ENCODE data around the gene ADSS1. TPM values are rescaled to one million over a fixed set of nuclear protein-coding genes. Genes with fewer than 3 reads are reported as not detected.

Gene ADSS1
- total and polyA plus RNA-seq, 9 donors: 31.3 to 78.5 (median 56.9) TPM

DNA sequence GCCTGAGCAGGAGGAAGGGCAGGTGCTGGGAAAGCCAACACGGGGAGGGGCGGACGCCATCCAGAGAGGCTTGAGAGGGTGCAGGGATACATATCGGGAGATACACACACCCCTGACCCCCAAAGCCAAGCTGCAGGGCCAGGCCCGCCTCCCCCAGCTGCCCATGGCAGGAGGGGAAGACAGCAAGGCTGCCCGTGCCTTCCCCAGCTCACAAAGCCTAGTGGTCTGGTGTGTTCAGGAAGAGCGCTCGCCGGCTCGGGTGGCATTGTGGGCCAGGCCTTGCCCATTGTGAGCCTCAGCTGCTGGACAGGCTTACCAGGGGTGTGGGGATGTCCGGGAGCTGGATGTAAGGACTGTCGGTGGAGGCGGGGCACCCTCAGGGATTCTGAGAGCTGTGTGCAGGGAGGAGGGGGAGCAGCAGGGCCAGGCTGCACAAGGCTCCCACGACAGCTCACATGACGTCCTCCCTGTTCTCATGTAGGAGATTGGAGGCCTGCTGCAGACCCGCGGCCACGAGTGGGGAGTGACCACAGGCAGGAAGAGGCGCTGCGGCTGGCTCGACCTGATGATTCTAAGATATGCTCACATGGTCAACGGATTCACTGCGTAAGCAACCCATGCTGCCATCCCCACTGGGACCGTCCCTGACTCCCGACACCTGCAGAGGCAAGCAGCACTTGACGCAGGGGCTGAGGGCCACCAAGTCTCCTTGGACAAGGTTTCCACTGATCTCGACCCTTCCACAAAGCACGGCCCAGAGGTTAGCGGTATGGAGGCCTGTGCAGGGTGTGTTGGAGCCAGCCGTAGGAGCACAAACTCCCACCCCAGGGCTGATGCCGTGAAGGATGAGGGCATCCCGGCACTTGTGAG is 18.8 kb downstream of the ADSS1 start:
- Histone ChIP-seq H3K9me3 (replicated peaks; ENCODE audit: control insufficient read depth, low read depth, low read length) (no peaks in the 10 kb centered on the region), H3K4me3 (ENCODE audit: low read length) (no peak overlapping the region), H3K27ac (ENCODE audit: low read length) (no peak overlapping the region), H3K4me1 (ENCODE audit: control insufficient read depth, insufficient read depth, low read length) (peaks cover 9% of the 10 kb centered on the region), H3K27me3 (ENCODE audit: control insufficient read depth, insufficient read depth, low read length) (no peaks in the 10 kb centered on the region), H3K36me3 (ENCODE audit: control insufficient read depth, insufficient read depth, low read length) (peaks cover 59% of the 10 kb centered on the region)
- DNase-seq: no peak
- WGBS (ENCODE audit: insufficient coverage): 82% methylated on average over 28 of the region's 32 CpGs

DNA sequence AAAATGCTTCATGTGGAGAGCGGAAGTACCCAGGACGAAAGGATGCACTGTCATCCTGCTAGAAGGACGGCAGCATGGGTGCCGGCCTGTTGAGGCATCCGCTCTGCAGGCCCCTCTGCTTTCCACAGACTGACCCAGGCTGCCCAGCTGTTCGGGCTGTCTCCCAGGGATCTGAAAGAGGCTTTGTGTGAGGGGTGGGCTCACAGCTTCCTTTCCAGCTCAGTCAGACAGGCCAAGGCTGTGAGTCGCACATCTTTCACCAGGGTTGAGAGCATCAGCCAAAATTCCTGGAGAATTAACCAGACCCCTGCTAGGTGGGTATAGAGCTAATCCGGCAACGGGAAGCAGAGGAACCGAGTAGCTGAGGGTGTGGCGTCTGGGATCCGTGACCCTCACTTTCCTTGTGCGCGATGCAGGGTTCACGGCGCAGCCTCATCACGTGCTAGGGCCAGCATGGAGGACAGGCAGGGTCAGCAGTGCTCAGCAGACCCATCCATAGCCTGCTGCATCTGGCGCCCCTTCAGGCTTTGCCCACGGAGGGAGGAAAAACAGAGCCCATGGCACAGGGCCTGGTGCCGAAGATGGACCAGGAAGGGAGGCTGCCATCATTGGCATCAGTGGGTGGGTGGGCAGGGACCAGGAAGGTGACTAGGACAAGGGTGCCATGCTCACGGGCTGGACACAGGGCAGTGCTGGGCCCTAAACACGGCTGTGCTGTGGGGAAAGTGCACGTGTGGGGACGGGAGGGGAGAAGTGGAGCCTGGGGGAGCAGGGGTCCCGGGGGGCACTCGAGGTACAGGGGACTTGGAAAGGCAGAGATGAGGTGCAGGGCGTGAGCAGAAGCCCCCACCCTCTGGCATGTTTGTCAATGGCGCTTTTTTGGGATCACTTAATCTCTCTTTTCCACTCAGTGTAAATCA is 19.7 kb downstream of the ADSS1 start:
- no peaks in the 10 kb centered on the region for H3K27me3 ChIP-seq (ENCODE audit: control insufficient read depth, insufficient read depth, low read length)
- H3K9me3 ChIP-seq (replicated peaks; ENCODE audit: control insufficient read depth, low read depth, low read length): no peaks in the 10 kb centered on the region
- H3K4me1 ChIP-seq (ENCODE audit: control insufficient read depth, insufficient read depth, low read length): peaks cover 18% of the 10 kb centered on the region
- no peak for DNase-seq
- no peak overlapping the region for H3K4me3 ChIP-seq (ENCODE audit: low read length)
- WGBS (ENCODE audit: insufficient coverage): 88% methylated on average over 26 of the region's 28 CpGs
- peaks cover 59% of the 10 kb centered on the region for H3K36me3 ChIP-seq (ENCODE audit: control insufficient read depth, insufficient read depth, low read length)
- no peak overlapping the region for H3K27ac ChIP-seq (ENCODE audit: low read length)

DNA sequence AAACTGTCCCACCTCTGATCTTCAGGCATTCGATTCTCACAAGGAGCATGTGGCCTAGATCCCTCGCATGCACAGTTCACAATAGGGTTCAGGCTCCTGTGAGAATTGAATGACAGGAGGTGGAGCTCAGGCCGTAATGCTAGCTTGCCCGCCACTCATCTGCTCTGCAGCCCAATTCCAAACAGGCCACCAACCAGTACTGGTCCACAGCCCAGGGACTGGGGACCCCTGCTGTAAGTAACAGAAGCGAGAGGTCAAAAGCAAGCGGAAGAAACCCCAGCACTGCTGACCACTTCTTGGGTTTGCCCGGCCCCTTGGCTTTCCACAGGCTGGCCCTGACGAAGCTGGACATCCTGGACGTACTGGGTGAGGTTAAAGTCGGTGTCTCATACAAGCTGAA is 20.5 kb downstream of the ADSS1 start:
- H3K9me3 ChIP-seq (replicated peaks; ENCODE audit: control insufficient read depth, low read depth, low read length): no peaks in the 10 kb centered on the region
- no peaks in the 10 kb centered on the region for H3K27me3 ChIP-seq (ENCODE audit: control insufficient read depth, insufficient read depth, low read length)
- H3K36me3 ChIP-seq (ENCODE audit: control insufficient read depth, insufficient read depth, low read length): peaks cover 52% of the 10 kb centered on the region
- no peak for DNase-seq
- peaks cover 26% of the 10 kb centered on the region for H3K4me1 ChIP-seq (ENCODE audit: control insufficient read depth, insufficient read depth, low read length)
- H3K4me3 ChIP-seq (ENCODE audit: low read length): no peak overlapping the region
- WGBS (ENCODE audit: insufficient coverage): 94% methylated on average over 9 of the region's 10 CpGs
- H3K27ac ChIP-seq (ENCODE audit: low read length): no peak overlapping the region

DNA sequence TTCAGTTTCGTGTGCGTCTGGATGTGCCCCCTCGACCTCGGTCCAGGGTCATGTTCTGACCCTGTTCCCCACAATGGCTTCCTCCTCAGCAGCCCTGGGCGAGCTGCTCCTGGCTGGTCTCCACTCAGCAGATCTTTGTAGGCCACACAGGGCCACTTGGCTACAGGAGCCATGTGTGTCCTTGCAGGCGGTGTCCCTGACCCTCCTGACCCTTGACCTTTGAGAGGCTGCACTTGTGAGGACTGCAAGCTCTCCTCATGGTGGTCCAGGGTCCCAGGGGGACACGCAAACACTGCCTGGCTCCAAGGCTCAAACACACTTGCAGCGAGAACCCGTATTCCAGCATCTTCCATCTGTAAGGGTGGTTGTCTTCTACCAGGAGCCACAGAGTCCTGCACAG is 21.4 kb downstream of the ADSS1 start:
- H3K9me3 ChIP-seq (replicated peaks; ENCODE audit: control insufficient read depth, low read depth, low read length): no peaks in the 10 kb centered on the region
- 90% methylated on average over 9 of the region's 9 CpGs for WGBS (ENCODE audit: insufficient coverage)
- no peak for DNase-seq
- no peak overlapping the region for H3K27ac ChIP-seq (ENCODE audit: low read length)
- H3K27me3 ChIP-seq (ENCODE audit: control insufficient read depth, insufficient read depth, low read length): no peaks in the 10 kb centered on the region
- no peak overlapping the region for H3K4me3 ChIP-seq (ENCODE audit: low read length)
- H3K4me1 ChIP-seq (ENCODE audit: control insufficient read depth, insufficient read depth, low read length): peaks cover 33% of the 10 kb centered on the region
- peaks cover 46% of the 10 kb centered on the region for H3K36me3 ChIP-seq (ENCODE audit: control insufficient read depth, insufficient read depth, low read length)

DNA sequence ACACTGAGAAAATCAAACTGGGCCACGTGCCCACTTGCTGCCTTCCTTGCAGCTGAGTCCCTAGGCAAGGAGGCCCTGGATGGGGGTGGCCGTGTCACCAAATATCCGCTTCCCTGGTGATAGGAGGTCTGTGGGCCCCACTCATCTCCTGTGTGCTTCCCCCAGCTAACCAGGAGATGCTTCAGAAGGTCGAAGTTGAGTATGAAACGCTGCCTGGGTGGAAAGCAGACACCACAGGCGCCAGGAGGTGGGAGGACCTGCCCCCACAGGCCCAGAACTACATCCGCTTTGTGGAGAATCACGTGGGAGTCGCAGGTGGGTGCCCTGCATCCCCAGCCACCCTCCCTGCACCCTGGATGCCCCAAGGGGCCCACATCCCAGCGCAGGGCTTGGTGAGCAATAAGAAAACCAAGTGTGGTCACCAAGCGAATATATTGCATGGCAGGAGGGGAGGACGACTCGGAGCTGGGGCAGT is 22.1 kb downstream of the ADSS1 start:
- H3K27ac ChIP-seq (ENCODE audit: low read length): no peak overlapping the region
- no peaks in the 10 kb centered on the region for H3K9me3 ChIP-seq (replicated peaks; ENCODE audit: control insufficient read depth, low read depth, low read length)
- 78% methylated on average over 9 of the region's 13 CpGs for WGBS (ENCODE audit: insufficient coverage)
- no peak overlapping the region for H3K4me3 ChIP-seq (ENCODE audit: low read length)
- H3K36me3 ChIP-seq (ENCODE audit: control insufficient read depth, insufficient read depth, low read length): peaks cover 40% of the 10 kb centered on the region
- no peak for DNase-seq
- H3K27me3 ChIP-seq (ENCODE audit: control insufficient read depth, insufficient read depth, low read length): no peaks in the 10 kb centered on the region
- H3K4me1 ChIP-seq (ENCODE audit: control insufficient read depth, insufficient read depth, low read length): peaks cover 33% of the 10 kb centered on the region

DNA sequence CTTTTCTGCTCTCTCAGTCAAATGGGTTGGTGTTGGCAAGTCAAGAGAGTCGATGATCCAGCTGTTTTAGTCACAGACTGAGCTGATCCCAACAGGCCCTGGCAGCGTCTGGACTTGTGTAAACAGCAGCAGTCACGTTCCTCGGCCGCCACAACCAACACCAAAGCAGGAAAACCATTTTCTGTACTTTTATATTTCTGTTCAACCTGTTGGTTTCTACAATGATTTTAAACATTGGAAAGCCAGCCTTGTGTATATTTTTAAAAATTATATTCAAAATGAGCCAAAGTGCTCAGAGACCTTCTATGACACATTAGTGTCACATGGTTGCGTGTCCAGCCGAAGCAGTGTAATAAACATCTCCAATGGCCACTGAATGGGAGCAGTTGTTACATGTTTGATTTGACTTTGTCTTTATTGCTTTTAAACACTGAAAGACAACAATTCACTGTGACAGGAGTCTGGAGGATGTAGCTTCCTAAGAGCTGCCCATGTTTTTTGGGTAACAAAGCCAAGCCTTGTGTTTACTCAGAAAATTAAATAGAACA is 23.0 kb downstream of the ADSS1 start:
- 13% methylated on average over 1 of the region's 7 CpGs for WGBS (ENCODE audit: insufficient coverage)
- Histone ChIP-seq H3K4me1 (ENCODE audit: control insufficient read depth, insufficient read depth, low read length) (peaks cover 34% of the 10 kb centered on the region), H3K9me3 (replicated peaks; ENCODE audit: control insufficient read depth, low read depth, low read length) (no peaks in the 10 kb centered on the region), H3K4me3 (ENCODE audit: low read length) (no peak overlapping the region), H3K27me3 (ENCODE audit: control insufficient read depth, insufficient read depth, low read length) (no peaks in the 10 kb centered on the region), H3K27ac (ENCODE audit: low read length) (no peak overlapping the region), H3K36me3 (ENCODE audit: control insufficient read depth, insufficient read depth, low read length) (peaks cover 32% of the 10 kb centered on the region)
- peak; percentile 59 for DNase-seq

DNA sequence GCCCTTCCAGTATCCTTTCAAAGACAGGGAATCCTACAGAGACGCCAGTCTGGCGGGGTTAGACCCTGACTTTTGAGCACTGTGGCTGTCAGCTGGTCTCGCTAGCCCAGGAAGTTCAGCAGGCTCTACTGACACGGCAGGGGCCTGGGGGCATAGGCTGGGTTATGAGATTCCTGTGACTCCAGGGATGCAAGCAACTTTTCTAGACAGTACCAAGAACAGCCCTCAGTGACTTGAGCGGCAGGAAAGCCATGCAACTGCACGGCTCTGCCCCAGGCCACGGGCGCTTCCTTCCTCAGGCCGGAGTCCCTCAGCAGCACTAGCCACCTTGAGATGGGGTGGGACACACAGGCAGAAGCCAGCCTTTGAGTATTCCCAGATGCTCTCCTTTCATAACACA is 23.8 kb downstream of the ADSS1 start:
- H3K4me1 ChIP-seq (ENCODE audit: control insufficient read depth, insufficient read depth, low read length): peaks cover 38% of the 10 kb centered on the region
- no peak overlapping the region for H3K27ac ChIP-seq (ENCODE audit: low read length)
- 56% methylated on average over 3 of the region's 9 CpGs for WGBS (ENCODE audit: insufficient coverage)
- peaks cover 24% of the 10 kb centered on the region for H3K36me3 ChIP-seq (ENCODE audit: control insufficient read depth, insufficient read depth, low read length)
- H3K9me3 ChIP-seq (replicated peaks; ENCODE audit: control insufficient read depth, low read depth, low read length): no peaks in the 10 kb centered on the region
- DNase-seq: no peak
- no peak overlapping the region for H3K4me3 ChIP-seq (ENCODE audit: low read length)
- H3K27me3 ChIP-seq (ENCODE audit: control insufficient read depth, insufficient read depth, low read length): no peaks in the 10 kb centered on the region

DNA sequence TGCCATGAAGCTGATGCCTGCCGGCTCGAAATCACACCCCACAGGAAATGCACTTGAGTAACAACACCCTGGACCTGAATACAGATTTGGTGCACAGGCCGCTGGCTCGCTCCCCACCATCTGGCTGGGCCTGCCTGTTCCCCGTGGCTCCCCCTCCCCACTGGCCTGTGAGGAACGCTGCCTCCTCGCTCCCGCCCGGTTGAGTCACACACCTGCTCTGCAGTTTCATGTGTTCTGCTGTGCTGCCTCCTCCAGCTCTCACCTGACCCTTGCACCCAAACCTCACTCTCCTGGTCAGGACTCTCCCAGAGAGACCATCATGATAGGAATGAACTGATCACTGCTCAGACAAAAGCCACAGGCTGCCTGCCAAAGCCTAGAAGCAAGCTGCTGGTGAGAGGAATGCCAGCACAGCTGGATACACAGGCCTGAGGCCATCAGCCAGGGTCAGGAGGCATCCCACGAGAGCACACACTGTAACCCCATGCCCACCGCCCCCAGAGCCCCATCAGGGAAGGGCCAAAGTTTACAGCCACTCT is 25.2 kb downstream of the ADSS1 start:
- H3K27ac ChIP-seq (ENCODE audit: low read length): peak overlapping the region; percentile 67
- no peaks in the 10 kb centered on the region for H3K27me3 ChIP-seq (ENCODE audit: control insufficient read depth, insufficient read depth, low read length)
- peaks cover 14% of the 10 kb centered on the region for H3K36me3 ChIP-seq (ENCODE audit: control insufficient read depth, insufficient read depth, low read length)
- no peaks in the 10 kb centered on the region for H3K9me3 ChIP-seq (replicated peaks; ENCODE audit: control insufficient read depth, low read depth, low read length)
- 12% methylated on average over 9 of the region's 11 CpGs for WGBS (ENCODE audit: insufficient coverage)
- H3K4me1 ChIP-seq (ENCODE audit: control insufficient read depth, insufficient read depth, low read length): peaks cover 42% of the 10 kb centered on the region
- DNase-seq: peak; percentile 77
- no peak overlapping the region for H3K4me3 ChIP-seq (ENCODE audit: low read length)

DNA sequence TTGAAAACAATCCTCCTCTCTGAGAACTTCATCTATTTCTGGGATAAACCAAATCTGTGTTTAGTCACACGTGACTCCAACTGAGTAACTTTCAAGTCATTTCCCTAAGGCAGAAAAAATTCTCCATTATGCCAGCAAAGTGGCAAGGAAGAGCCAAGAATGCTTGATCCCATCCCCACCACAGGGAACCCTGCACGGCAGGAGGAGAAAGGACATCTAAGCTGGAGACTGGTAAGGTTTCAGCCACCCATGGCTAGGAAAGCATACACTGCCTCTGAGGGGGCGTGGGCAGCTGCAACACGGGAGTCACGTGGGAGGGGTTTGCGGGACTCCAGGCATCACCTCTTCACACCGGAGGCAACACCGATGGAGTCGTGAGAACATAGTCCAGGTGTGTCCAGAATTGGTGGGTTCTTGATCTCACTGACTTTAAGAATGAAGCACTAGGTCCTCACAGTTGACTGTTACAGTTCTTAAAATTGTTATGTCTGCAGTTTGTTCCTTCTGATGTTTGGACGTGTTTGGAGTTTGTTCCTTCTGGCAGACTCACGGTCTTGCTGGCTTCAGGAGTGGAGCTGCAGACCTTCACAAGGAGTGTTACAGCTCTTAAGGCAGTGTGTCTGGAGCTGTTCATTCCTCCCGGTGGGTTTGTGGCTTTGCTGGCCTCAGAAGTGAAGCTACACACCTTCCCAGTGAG is 26.2 kb downstream of the ADSS1 start:
- peaks cover 10% of the 10 kb centered on the region for H3K36me3 ChIP-seq (ENCODE audit: control insufficient read depth, insufficient read depth, low read length)
- DNase-seq: no peak
- 53% methylated on average over 9 of the region's 12 CpGs for WGBS (ENCODE audit: insufficient coverage)
- no peaks in the 10 kb centered on the region for H3K9me3 ChIP-seq (replicated peaks; ENCODE audit: control insufficient read depth, low read depth, low read length)
- H3K4me3 ChIP-seq (ENCODE audit: low read length): no peak overlapping the region
- H3K27ac ChIP-seq (ENCODE audit: low read length): no peak overlapping the region
- H3K4me1 ChIP-seq (ENCODE audit: control insufficient read depth, insufficient read depth, low read length): peaks cover 53% of the 10 kb centered on the region
- H3K27me3 ChIP-seq (ENCODE audit: control insufficient read depth, insufficient read depth, low read length): no peaks in the 10 kb centered on the region
